ENCODE measurements around the gene MMP15. TPM values are rescaled to one million over a fixed set of nuclear protein-coding genes. Genes with fewer than 3 reads are reported as not detected.

The MMP15 gene
- total and polyA plus RNA-seq, 2 of the 4 experiments (the other 2 are of a cell fraction), result 0.18 to 0.56 TPM

DNA sequence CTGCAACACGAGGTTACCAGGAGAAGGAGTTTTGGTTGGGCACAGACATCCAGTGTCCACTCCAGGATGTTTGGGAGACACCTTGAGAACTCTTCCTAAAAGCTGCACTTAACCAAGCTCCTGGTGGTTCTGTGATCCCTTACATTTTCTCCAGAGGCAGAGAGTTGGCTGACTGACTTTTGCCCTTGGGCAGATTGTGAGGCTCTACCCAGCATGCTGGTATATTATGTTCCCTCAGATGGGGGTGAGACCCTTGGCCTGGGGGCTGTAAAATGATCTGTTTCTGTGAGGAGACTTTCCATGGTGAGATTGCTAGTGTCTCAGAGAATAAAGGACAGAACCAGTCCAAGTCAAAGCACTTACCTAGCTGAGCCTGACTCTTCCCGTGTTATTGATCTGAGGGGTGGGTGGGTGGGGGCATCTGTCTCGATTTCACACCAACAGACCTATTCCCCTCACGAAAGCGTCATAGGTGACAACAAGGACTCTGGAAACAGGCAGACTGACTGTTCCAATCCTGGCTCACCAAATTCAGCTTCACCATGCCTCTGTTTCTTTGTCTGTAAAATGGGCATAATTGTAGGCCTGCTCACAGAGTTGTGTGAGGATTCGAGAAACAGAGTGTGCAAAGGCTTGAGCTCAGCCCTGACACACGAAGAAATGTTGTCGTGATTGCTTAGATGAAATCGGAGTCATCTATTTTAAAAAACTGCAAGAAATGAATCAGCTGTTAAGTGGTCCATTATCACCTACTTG, 12.2 kb upstream of the MMP15 start:
- TF ChIP-seq FOS (IDR thresholded peaks at IDR 0.05; ENCODE audit: low read depth, low read length), result no peak
- no peak for TF ChIP-seq BHLHE40 (IDR thresholded peaks at IDR 0.05; ENCODE audit: low read depth, low read length)
- TF ChIP-seq MAZ (IDR thresholded peaks at IDR 0.05; ENCODE audit: borderline replicate concordance, low read depth, low read length), result no peak
- TF ChIP-seq CHD1 (IDR thresholded peaks at IDR 0.05; ENCODE audit: low read depth, low read length), result no peak
- TF ChIP-seq RAD21 (IDR thresholded peaks at IDR 0.05; ENCODE audit: low read length), result no peak
- no peak for TF ChIP-seq SMC3 (IDR thresholded peaks at IDR 0.05; ENCODE audit: low read depth, low read length)
- Histone ChIP-seq H4K8ac (ENCODE audit: low read depth in 2 of 2, low read length in 2 of 2) (no peak overlapping the region), H3K4me1 (ENCODE audit: control insufficient read depth, insufficient read depth, low read length) (peaks cover 9% of the 10 kb centered on the region), H2BK120ac (ENCODE audit: low read depth, low read length) (no peak overlapping the region; the same call in 1 of the 2 replicates), H3K27me3 (ENCODE audit: control insufficient read depth, insufficient read depth, low read length) (no peaks in the 10 kb centered on the region), H4K91ac (ENCODE audit: insufficient read depth, low read depth, low read length) (no peak overlapping the region), H2BK15ac (ENCODE audit: low read depth, low read length) (no peak overlapping the region), H3K4me2 (ENCODE audit: low read depth, low read length) (no peak overlapping the region), H3K18ac (ENCODE audit: low read depth, low read length) (no peak overlapping the region), H4K20me1 (ENCODE audit: insufficient read depth, low read length) (peaks cover 9% of the 10 kb centered on the region; the same call in 1 of the 2 replicates), H3K14ac (replicated peaks; ENCODE audit: low read depth, low read length) (no peak overlapping the region), H2AK9ac (replicated peaks; ENCODE audit: low read depth, low read length, poor library complexity) (no peak overlapping the region), H3K23ac (ENCODE audit: low read depth, low read length) (no peak overlapping the region), H3K36me3 (ENCODE audit: control insufficient read depth, insufficient read depth, low read length) (peaks cover 12% of the 10 kb centered on the region), H3K9me1 (ENCODE audit: insufficient read depth, low read length) (peaks cover 26% of the 10 kb centered on the region), H4K5ac (ENCODE audit: low read depth, low read length) (no peak overlapping the region), H3K9ac (ENCODE audit: low read depth, low read length) (no peak overlapping the region), H3K56ac (ENCODE audit: extremely low read depth, insufficient read depth, low read length) (no peak overlapping the region), H3K27ac (ENCODE audit: insufficient read depth, low read length) (no peak overlapping the region), H2BK5ac (ENCODE audit: low read depth, low read length, poor library complexity, severe bottlenecking) (no peak overlapping the region), H3K4me3 (ENCODE audit: insufficient read depth, low read depth, low read length) (no peak overlapping the region), H2AFZ (replicated peaks; ENCODE audit: low read length, poor library complexity) (no peak overlapping the region), H3K4ac (ENCODE audit: low read depth, low read length) (0 out of 2 replicates have a peak overlapping the region, but pooled peaks have one; percentile 22), H2AK5ac (ENCODE audit: low read depth, low read length) (no peak overlapping the region), H2BK20ac (ENCODE audit: low read depth, low read length) (no peak overlapping the region), H3K79me1 (ENCODE audit: low read depth in 1 of 2, low read length in 2 of 2) (peaks cover 4 to 18% of the 10 kb centered on the region in 2 experiments), H3K9me3 (ENCODE audit: control insufficient read depth, insufficient read depth, low read length) (no peaks in the 10 kb centered on the region)
- no peak for ATAC-seq (ENCODE audit: low read depth)
- POLR2A ChIA-PET (ENCODE audit: unreplicated experiment), result no interaction called here
- in situ Hi-C loops (cut with MboI; ENCODE audit: low sequenced_read_pairs) (no loop called here), intact Hi-C loops (cut with micrococcal nuclease) (no loop called here), dilution Hi-C loops (cut with HindIII; ENCODE audit: low sequenced_read_pairs, unreplicated experiment) (no loop called here)
- CTCF ChIA-PET, result interaction anchor here (1.0 to 1.9 kb wide), 3 partner anchors 108 to 185 kb away, joined by 3 to 8 read pairs (median 6); no protein-coding TSS in a partner anchor
- no peak for DNase-seq
- BruUV-seq (replicated peaks), result no TSS peak
- WGBS, 2 experiments (ENCODE audit: extremely low coverage in 2 of 2, insufficient read length in 1 of 2), result 71% methylated on average over 5 of the region's 9 CpGs; no CpG with 5 or more reads in 1 of the 2 experiments

Data from IMR-90 (cell line).